NAMALWA (cell line): ENCODE data around the gene RAD18.
A peak's percentile ranks its signal among the peaks of the same experiment; 100 is the strongest.

Source experiments
- DNase-seq: peaks from one replicate; pipeline ENCODE4 v3.0.0-alpha.2; 2015; ENCODE audit warnings: low spot score

RAD18 gene

DNA sequence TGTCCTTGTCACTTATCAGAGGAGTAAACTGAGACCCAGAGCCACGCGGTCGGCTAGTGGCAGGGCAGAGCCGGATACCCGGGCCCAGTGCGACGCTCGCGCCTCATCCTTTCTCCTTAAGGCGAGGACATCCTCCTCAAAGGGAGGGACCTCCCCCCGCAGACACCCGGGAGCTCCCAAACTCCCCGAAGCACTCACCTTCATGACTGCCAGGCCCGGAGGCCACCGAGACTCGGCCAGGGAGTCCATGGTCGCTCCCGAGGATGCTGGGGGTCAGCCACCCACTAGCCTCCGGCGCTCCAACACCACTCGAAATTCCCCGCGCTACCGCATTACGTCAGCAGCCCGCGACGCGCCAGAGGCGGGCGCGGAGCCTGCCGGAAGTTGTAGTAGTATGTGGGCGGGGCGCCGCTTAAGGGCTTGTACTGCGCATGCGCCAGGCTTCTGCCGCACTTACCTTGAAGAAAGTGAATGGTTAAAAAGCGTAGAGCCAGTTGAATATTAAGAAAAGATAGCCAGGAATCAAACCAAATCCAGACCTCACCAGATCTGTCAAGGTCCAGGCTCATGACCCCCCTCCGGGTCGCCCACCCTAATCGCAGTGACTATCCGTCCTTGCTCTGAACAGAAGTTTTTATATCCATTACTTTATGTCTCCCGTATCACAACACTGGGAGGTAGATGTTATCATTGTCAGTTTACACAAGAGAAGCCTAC, at the start of gene RAD18:
Gene RAD18, minus strand, starts transcription at position 336 of the 717 bp plus-strand sequence. Its CDS starts 87 bp downstream, at position 249.
- peak; percentile 94 for DNase-seq

DNA sequence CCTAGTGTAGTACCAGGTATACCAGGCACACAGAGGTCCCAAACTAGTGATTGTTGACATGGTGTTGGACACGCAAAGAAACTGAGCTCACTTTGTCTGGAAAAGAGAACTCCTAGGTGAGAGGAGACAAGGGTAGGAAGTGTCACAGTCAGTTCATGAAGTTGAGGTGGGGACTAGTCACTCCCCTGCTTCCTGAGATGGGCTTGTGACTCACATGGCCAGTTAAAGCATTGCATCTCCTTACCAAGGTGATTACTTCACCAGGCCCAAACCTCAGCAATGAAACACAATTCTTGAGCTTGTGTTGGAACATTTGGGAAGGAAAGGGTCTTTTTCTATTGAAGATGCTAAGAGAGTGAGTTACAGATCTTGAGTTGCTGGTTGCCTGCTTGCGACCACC, 49.2 kb upstream of the RAD18 start:
- DNase-seq = no peak

DNA sequence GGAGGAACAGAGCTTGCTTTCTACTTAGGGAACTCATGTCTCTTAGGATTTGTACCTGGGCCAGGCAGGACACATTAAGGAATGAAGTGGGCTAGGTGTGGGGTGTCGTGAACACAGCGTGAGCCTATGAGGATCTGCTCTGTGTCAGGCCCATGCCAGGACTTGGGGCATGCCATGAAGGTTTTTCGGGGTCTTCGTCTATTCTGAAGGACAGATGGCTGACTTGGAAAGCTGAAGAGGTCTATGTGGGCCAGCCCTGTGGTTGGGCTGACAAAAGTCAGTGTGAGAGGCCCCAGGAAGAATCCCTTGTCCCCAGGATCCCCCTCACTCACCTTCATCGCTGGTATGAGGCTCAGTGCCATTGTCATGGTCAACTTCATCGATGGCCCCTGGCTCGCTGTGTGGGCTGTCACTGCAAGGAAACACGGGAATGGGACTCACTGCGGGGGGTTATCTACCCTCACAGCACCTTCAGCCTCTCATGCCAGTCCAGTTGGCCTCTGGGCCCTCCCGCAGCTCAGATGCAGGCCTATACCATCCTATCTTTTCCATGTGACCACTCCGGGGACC, 46.8 kb upstream of the RAD18 start:
- DNase-seq = no peak

DNA sequence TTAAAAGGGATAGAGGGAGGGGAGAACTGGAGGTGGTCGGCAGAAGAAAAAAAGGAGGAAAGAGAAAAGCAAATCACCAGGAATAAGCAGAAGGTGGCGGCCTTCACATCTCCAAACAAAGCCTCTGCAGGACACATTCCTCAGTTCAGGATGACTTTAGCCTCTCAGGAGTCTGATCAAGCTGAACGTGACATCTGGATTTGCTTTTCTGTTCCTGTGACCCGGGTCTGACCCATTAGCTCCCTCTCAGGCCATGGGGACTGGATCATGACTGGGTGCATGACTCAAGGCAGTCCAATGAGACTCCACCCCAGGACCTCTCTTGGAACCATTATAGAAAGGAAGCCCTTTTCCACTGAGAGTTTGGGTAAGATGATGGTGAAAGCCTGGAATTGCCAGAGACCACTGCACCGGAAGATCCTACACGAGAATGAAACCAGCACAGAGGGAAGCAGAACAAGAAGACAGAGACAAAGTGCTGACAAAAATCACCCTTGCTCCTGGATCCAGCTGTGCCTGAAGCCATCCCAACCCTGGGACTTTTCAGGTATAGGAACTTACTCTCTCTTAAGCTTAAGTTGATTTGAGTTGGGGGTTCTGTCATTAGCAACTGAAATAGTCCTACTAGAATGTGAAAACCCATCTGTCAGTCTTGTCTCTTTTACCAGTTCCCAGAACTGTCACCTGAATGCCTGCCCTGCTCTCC, 45.4 kb upstream of the RAD18 start:
- DNase-seq = no peak

- no peak for DNase-seq
Observed at GRCh38 chr3:9007928-9008327, 44.7 kb upstream of the RAD18 start.

- no peak for DNase-seq
Observed at GRCh38 chr3:9007213-9007612, 43.9 kb upstream of the RAD18 start.

DNA sequence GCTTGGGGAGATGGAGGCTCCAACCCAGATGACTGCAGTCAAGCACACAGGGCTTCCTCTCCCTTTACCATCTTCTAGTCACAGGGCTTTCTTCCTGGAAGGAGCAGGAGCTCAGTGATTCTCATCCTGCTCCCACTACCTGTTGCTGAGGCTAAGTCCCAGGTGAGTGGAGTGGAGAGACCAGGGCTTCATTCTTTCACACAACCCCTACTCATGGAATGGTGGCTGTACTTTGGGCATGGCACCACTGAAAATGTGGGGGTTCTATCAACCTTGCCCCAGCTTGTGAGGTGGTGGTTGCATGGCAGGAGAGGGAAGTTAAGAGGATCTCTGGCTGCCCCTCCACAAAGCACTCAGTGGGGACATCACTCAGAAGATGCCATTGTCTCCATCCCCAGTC, 36.8 kb upstream of the RAD18 start:
- DNase-seq = no peak

DNA sequence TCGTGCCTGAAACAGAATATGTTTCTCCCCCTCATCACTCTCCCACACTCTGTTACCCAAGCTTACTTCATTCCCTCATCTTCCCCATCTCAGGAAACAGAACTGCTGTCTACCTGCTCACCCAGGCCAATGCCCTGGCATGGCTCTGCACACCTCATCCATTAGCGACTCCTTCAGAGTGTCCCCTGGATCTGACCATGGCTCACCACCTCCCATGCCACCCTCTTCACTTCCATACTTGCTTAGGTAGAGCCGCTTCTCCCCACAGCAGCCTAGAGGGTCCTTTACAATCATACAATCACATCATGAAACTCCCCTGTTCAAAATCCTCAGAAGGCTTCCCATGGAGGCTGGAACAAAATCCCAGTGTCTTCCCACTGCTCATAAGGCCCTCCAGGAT, 33.9 kb upstream of the RAD18 start:
- no peak for DNase-seq

- DNase-seq = no peak
Observed at GRCh38 chr3:8996681-8997121, 33.4 kb upstream of the RAD18 start.

DNA sequence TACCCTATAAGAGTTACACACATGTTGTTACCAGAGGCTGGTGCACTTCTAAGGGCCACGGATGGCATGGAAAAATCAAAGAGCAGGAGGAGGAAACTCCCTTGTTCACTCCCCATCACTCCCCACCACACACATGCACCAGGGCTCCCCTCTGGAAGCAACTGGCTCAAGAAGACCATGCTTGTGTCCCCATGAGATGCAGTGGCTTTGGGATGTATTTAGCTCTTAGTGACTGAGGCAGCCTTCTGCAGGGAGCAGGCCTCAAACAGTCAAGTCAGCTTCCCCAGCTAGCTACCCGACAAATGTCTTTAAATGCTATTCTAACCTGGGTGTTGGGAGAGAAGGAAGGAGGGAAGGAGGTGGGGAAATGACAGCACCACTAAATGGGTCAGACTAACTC, 32.9 kb upstream of the RAD18 start:
- DNase-seq = no peak

DNA sequence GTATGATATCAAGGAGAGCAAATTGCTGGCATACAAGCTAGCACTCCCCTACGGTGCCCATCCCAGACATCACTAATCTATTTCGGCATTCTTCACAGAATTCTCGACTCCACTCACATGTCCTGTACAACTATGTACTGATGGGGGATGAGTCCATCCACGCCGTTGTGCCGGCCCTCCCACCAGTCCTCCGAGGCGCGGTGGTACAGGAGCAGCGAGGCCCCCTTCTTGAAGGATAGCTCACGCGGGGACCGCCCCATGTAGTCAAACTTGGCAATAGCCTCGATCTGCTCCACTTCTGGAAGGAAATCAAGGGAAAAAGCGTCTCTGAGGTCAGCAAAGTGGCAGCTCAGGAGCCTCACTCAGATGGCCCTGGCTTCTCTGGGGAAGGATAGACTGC, 31.0 kb upstream of the RAD18 start:
- no peak for DNase-seq

GRCh38 chr3:8993331-8993730, 30.1 kb upstream of the RAD18 start:
- DNase-seq = no peak

DNA sequence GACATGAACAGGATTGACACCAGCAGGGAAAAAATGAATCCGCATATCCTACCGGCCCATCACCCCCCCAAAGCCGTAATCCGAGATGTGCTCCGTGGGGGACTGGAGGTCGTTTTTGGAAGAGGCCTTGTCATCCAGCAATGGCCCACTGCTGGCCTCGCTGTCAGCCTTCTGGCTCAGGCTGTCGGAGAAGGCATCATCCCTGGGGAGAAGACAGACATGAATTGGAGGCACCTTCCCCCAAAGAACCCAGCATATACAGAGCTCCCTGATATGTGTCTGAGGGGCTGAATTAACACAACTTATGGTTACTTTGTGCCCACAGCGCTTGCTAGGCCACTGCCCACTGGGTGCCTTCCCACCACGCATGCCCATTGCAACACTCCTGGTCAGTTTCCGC, 29.6 kb upstream of the RAD18 start:
- DNase-seq = no peak

DNA sequence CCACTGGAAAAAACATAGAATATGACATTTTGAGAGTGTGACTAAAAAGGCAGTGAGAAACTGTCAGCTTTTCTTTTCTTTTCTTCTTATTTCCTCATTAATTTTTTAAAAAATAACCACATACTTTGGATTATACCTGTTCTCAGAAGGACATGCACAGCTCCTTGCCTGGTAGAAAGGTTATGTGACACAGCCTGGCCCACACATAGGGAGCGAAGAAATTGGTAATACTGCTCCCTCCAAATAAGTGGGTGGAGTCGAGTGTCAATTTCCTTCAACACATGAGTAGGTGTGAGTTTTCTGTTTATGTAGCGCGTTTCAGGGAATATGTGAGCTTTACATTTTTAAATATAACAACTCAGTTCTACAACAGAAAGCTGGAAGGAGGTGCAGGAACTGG, 28.9 kb upstream of the RAD18 start:
- DNase-seq = no peak

- DNase-seq = no peak
Observed at GRCh38 chr3:8990266-8991215, 27.3 kb upstream of the RAD18 start.

GRCh38 chr3:8988791-8989558, 25.7 kb upstream of the RAD18 start:
- no peak for DNase-seq

DNA sequence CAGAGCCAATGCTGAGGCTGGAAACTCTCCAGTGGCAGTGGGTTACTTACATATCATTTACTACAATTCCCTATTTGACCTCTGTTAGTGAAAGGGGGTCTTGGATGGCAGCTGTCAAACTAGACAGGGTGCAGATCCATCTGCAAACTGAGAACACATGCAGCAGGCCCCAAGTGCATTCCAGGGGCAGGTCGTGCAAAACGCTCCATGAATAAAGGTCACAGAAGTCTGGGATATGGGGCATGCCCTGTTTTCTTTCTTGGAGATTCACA, 25.0 kb upstream of the RAD18 start:
- DNase-seq = no peak

DNA sequence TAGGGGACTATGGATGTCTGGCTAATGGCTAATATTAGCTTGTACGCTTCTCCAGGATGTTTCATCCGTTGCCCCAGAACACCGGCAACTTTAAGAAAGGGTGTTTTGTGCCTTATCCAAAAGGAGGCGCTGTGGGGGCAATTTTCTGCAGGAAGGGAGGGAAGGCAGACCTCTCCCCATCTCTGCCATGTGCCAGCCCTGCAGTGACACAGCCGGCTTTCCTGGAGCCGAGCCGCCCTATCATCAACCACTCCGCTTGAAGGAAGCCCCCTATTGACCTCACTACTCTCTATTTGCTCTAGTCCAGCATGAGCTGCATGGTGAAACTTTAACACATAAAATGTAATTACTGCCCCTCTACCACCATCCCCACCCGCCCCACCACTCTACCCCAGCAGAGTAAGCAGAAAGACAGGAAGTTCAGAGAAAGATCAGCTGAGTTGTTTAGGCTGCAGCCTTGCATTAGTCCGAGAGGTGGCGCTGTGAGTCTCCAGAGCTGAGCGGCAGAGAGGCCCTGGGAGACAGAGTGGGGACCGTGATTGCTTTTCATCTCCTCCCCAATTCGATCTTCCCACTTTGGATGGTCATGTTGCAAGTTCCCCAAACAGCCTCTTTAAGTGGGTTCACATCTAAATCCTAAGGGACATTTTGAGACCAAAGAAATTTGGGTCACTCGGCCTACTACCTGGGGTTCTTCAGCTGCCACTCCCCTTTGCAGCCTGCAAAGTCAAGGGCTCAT, 24.5 kb upstream of the RAD18 start:
- DNase-seq = peak; percentile 75

GRCh38 chr3:8987226-8987625, 24.0 kb upstream of the RAD18 start:
- DNase-seq = no peak

DNA sequence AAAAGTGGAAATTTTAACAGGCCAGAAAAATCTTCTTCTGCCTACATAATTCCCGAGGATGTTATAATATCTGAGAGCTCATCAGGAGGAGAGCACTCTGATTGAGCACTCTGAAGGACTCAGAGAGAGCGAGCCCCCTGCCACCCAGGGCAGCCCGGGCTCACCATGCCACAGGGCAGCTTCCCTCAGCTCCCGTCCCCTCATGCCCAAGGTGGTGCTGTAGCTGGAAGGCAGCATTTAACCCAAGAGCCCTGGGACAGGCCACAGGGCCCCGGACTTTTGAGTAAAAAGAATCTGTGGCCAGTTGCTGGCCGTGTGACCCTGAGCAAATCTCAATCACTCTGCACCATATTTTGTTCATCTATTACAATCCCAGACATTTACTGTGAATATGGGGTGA, 23.5 kb upstream of the RAD18 start:
- DNase-seq = no peak

- no peak for DNase-seq
Observed at GRCh38 chr3:8985876-8986275, 22.6 kb upstream of the RAD18 start.
